Sigmoid colon (tissue), 4 donors: ENCODE results near the gene BCL6B.

ENCODE experiments used
- CTCF ChIP-seq, 4 experiments: fragments of 450-650 bp in 3 of 4; fragments of 200-600 bp in 1 of 4; IDR thresholded peaks; one replicate each; pipeline ENCODE4 v1.5.1; 2016 to 2019; ENCODE audit warnings: antibody characterized with exemption in 4 of 4, mild to moderate bottlenecking in 3 of 4, moderate library complexity in 2 of 4
- POLR2AphosphoS5 ChIP-seq, 4 donors: sonication (generic); formaldehyde crosslinking; IDR thresholded peaks; one replicate each; pipeline ENCODE4 v1.6.1; 2017; ENCODE audit warnings: antibody characterized with exemption in 4 of 4

GRCh38 chr17:7027335-7027734 lies 4.5 kb downstream of the BCL6B start:
- TF ChIP-seq CTCF (IDR thresholded peaks at IDR 0.05) (no peak), POLR2AphosphoS5 (IDR thresholded peaks at IDR 0.05) (no peak)
